ENCODE data around the gene TIMP4.

TIMP4 gene

GRCh38 chr3:12158387-12159226 lies at the start of gene TIMP4:
TSS of gene TIMP4 (minus strand) at chr3:12158912. CDS start at chr3:12158840, 72 bp downstream.
- no peak for DNase-seq (ENCODE audit: low read depth)

DNA sequence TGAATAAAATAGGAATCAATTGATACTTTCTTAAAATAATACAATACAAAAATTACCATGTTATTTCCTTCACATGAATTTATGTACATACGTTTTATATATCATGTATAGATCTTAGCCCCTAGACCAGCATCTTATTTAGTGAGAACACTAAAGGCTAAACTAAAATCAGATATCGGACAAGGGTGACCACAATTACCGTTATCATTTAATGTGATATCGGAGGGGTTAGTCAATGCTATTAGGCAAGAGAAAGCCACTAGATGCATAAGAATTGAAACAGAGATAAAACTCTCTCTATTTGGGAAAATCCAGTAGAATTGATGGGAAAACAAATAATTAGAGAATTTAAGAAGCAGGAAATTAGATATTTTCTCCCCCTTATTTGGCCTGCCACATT lies 46.5 kb upstream of the TIMP4 start:
- no peak for DNase-seq (ENCODE audit: low read depth)

DNA sequence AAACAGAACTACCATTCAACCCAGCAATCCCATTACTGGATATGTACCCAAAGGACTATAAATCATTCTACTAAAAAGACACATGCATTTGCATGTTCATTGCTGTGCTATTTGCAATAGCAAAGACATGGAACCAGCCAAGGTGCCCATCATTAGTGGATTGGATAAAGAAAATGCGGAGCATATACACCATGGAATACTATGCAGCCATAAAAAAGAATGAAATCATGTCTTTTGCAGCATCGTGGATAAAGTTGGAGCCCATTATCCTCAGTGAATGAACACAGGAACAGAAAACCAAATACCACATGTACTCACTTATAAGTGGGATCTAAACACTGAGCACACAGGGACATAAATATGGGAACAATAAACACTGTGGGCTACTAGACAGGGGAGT lies 43.1 kb upstream of the TIMP4 start:
- DNase-seq (ENCODE audit: low read depth): no peak

DNA sequence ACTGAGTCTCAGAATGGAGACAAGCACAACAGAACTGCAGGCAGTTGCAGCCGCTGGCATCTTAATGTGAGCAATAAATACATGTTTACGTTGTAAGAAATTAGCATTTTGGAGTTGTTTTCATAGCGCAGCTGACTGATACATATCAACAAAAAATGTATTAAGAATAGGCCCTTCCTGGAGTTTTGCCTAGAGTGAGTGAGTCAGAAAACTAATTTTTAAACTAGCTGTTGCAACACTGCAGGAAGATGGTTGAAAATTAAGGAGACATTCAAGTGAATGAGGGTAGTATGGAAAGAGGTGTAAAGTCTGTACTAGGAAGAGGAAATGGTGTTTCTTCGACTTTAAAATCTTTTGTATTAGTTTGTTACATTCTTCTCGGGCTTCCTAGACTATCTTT lies 39.6 kb upstream of the TIMP4 start:
- no peak for DNase-seq (ENCODE audit: low read depth)

DNA sequence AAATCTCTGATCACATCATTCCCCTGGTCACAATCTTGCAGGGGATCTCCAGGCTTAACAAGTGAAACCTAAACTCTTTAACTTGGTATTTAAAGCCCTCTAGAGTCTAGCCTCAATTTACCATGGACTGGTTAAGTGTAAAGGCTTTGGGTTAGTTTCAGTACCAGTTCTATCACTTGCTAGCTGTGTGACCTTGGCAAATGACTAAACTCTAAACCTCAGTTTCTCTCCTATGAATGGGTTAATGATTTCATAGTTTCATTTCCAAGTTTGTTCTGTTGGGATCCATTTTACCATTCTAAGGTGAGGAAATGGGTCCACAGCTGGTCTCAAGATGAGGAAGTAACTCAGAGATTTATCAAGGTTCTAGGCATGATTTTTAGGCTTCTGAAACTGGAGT lies 38.8 kb upstream of the TIMP4 start:
- no peak for DNase-seq (ENCODE audit: low read depth)

DNA sequence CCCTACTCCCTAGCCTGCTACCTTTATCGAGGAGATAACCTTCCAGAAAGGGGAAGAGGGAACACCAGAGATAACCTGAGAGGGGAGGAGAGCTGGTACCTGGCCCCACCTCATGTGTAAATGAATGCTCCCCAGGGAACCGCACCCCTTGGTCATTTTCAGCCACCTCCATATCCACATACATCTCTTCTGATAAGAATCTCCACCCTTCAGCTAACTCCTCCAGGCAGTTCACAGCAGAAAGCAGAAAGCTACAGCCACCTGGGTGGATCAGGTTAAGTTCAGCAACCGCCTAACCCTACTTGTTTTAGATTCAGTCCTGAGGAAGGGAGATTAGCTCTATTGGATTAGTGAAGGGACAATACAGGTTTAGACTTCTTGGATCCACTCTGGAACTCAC lies 38.0 kb upstream of the TIMP4 start:
- no peak for DNase-seq (ENCODE audit: low read depth)

- no peak for DNase-seq (ENCODE audit: low read depth)
Observed at GRCh38 chr3:12195231-12195630, 36.5 kb upstream of the TIMP4 start.

DNA sequence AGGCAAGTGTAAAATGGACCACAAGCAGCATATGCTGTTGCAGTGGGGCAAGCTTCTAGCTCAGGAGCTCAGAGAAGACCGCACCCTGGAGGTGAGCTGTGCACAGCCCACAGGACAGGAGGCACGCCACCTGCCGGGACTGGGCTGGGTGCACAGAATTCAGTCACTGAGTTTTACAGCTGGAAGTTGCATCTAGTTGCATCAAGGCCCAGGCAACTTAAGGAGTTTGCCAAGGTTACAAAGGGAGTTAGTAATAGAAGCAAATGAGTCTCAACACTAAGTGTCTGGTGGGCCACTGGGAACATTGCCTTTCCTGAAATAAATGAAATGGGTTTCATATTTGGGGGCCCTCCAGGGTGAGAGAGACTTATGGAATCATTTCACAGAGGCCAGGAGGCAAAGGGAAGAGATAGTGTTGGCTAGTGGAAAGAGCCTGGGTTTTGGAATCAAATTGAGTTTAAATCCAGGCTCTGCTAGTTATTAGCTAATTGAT lies 36.0 kb upstream of the TIMP4 start:
- DNase-seq (ENCODE audit: low read depth): no peak

- no peak for DNase-seq (ENCODE audit: low read depth)
Observed at GRCh38 chr3:12194209-12194608, 35.5 kb upstream of the TIMP4 start.

- DNase-seq (ENCODE audit: low read depth): no peak
Observed at GRCh38 chr3:12193485-12194165, 34.9 kb upstream of the TIMP4 start.

GRCh38 chr3:12192655-12193484 lies 34.2 kb upstream of the TIMP4 start:
- DNase-seq (ENCODE audit: low read depth): no peak

DNA sequence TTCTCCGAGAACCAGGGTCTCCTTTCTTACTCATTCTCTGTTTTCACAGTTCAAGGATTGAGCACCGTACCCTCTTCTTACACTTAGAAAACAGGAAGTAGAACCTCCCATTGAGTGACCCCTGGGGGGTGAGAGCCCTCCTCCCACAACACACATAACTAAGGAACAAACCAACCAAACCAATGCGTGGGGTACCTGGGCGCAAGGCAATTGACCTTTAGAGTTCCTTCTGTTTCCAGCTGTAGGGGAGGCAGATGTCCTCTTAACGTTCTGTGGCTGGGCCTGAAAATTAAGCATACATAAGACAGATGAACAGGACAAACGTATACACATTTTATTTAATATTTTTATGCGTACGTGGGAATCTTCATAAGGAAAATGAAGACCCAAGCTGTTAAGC lies 33.5 kb upstream of the TIMP4 start:
- DNase-seq (ENCODE audit: low read depth): no peak

DNA sequence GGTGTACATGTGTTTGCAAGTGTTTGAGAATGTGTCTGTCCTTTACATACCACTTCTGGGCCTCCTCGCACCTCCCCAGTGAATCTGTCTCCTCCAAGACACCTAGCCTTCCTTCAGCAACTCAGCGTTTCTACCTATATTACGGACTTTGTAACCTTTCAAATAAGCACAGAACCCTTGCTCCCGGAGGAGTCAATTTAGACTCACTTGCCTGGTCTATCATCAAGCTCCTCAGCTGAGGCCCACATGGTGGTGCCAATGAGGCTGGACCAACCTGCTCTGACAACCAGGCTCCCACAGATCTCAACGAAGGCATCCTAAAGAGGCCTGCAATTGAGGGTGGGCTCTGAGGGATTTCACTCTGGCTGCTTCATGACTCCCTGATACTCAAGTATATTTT lies 32.8 kb upstream of the TIMP4 start:
- no peak for DNase-seq (ENCODE audit: low read depth)

DNA sequence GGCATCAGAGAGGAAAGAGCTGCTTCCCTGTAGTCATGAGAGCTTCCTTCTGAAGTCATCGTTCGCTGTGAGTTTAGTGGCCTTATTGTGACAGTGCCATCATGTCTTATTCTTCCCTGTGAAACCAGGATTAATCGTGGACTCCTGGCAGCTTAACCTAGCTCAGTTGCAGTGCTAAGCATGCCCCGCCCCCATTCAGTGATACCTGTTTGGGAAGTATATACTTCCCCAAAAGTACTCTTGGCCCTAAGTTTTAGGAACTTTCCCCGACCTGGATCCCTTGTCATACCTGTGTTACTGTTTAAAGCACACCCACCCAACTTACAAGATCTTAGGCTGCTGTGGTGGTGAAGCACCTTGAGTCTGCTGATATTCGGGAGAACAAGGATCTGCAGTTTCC lies 32.1 kb upstream of the TIMP4 start:
- DNase-seq (ENCODE audit: low read depth): no peak

- DNase-seq (ENCODE audit: low read depth): no peak
Observed at GRCh38 chr3:12190221-12190807, 31.6 kb upstream of the TIMP4 start.

- DNase-seq (ENCODE audit: low read depth): no peak
Observed at GRCh38 chr3:12188681-12189287, 30.1 kb upstream of the TIMP4 start.

GRCh38 chr3:12188328-12188648 lies 29.6 kb upstream of the TIMP4 start:
- DNase-seq (ENCODE audit: low read depth): no peak

DNA sequence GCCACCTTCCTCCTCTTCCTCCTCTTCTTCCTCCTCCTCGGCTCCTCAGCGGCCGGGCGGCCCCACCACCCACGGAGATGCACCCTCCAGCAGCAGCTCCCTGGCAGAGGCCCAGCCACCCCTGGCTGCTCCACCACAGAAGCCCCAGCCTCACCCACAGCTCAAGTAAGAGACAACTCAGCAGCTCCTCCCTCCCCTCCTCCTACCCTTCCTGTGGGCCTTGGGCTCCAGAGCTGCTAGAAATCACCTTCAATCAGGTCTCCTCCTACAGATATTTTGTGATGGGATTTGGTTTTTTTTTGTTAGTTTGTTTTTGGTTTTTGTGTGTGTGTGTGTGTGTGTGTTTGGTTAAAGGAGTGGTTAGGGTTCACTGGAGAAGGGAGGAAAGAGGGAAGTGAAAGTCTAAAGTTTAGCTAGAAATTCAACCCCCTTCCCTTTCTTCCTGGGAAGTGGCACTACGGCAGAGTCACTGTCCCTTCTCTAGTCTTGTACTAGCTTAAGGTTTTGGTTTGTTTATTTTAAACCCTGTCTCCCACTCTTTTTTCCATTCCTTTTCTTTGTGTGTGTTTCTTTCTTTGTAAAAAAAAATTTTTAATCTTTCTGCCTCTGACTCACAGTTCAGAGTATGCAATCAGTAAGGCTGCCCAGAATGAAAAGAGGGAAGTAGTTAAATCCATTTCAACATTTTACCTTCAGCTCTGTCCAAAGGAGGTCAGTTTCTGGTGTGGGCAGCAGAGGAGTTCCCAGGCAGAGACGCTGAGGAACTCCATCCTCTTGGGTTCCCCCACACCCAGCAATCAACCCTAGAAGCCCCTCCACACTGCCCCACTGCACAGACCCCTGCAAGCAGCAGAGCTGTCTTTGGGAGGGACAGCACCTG lies 29.0 kb upstream of the TIMP4 start:
- DNase-seq (ENCODE audit: low read depth): no peak

- no peak for DNase-seq (ENCODE audit: low read depth)
Observed at GRCh38 chr3:12186515-12187286, 28.0 kb upstream of the TIMP4 start.

DNA sequence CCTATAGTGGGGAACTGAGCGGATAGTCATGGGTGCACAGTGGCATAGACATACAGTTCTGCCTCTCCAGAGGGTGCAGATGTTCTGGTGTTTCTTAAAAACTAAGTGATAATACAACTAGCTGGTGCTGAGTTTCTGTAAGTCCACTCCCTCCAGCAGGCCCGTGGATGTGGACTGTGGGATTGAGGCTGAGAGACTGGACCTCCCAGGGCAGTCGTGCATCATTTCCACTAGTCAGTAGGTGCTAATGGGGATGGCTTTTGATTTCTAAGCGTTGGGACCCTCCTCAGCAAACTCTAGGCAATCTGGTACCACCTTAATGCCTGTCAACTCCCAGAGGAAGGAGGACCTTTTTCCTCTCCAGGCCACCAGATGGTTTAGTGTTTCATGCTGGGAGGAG lies 27.3 kb upstream of the TIMP4 start:
- no peak for DNase-seq (ENCODE audit: low read depth)

All from activated T-helper 1 cell treated with Interleukin-2 at 50 U/mL for 16 hours (primary cell).